GM18907 (cell line): ENCODE measurements around the gene SNX7.
A peak's percentile ranks its signal among the peaks of the same experiment; 100 is the strongest.

ENCODE experiments used
- ATAC-seq: cut with Tn5 transposase; IDR thresholded peaks from one replicate; pipeline ENCODE4 v1.9.1; 2021; ENCODE audit warnings: mild to moderate bottlenecking, moderate library complexity; ENCODE audit not compliant: unreplicated experiment

The SNX7 gene

DNA sequence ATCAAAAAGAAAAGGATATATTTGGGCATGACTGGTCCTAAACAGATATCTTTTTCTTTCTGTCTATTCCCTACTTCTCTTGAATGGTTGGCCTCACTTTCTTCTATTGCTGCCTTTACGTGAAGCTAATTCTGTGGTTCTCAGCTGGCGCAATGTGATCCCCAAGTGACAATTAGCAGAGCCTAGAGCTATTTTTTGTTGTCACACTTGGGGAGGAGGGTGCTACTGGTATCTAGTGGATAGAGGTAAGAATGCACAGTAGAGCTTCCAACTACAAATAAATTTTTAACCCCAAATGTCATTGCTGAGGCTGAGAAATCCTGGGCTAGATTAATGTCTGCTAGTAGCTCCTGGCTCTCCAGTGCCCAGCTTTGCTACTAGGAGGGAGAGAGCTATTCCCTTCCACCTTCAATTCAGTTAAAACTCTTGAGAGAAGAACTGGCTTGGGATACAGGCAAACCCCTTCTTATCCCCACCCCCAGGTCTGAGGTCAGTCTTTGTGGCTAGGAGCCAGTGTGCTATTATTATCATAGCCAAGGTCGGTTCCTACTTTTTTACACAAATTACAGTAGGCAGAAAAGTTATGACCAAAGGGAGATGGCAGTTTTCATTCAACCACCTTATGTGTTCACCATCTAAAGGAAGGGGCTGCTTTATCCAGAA lies 102.1 kb downstream of the SNX7 start:
- no peak for ATAC-seq

DNA sequence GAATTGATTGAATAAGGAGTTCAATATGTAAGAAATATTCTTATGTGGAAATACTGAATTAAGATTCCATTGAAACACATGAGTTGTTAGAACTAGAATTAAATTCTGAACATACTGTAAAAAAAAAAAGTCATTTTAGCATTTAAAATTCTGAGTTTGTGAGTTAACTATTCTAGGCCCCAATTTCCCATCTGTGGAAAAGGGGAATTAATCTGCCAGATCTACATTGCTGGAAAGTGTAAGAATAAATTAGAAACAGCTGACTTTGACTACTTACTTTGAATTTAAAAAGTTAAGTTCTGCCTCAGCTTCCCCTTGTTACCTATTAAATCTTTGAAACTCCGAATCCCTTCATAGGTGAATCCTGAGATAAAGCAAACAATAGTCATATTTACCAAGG lies 103.0 kb downstream of the SNX7 start:
- ATAC-seq: no peak

DNA sequence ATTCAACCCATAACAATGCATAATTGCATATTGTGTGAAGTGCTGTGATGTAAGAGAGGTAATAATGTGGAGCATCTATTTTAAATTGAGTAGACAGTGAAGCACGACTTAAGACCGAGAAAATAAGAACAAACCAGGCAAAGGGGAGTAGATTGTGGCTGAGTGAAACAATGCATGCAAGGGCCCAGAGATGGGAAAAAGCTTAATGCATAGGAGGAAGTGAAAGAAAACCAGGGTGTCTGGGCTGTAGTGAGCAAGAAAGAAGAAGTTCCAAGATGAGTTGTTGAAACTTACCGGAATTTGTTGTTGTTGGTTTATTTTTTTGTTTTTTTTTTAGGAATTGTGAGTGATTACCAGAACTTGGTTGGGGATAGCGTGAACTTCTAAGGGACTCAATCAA lies 104.7 kb downstream of the SNX7 start:
- peak; percentile 80 for ATAC-seq

DNA sequence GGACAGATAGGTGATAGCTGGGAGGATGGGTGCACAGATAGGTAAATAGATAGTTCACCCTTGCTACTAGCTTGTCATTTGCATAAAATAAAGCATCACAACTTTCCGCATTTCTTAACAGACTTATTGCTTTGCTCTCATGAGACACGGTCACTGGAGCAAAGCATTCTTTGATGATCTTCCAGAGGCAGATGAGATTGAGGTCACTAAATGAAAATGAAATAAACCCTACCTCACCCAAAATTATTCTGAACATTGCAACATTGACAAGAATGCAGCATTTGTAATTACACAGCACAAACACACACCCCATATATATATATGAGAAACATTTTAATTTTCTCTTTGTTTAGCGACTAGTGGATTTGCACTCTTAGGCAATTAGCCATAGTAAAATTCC lies 107.6 kb downstream of the SNX7 start:
- ATAC-seq: no peak

- ATAC-seq: no peak
These were observed 120.4 kb downstream of the SNX7 start for GRCh38 chr1:98781906-98782305.

DNA sequence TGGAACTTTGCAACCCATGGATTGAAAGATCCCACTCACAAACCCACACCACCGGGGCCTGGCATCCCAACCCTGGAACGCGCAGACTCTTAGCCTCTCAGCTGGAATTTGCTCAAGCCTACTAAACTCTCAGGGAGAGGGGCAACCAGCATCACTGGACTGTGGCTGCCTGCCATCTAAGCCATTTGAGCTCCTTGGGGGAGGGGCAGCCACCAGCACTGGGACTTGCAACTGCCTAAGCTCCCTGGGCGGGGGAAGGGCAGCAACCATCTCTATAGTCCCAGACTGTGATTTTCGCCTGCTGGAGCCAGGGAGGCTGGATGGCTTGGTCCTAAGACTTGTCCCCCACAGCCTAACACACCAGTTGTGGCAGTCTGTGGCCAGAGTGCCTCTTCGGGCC lies 122.3 kb downstream of the SNX7 start:
- ATAC-seq: no peak

DNA sequence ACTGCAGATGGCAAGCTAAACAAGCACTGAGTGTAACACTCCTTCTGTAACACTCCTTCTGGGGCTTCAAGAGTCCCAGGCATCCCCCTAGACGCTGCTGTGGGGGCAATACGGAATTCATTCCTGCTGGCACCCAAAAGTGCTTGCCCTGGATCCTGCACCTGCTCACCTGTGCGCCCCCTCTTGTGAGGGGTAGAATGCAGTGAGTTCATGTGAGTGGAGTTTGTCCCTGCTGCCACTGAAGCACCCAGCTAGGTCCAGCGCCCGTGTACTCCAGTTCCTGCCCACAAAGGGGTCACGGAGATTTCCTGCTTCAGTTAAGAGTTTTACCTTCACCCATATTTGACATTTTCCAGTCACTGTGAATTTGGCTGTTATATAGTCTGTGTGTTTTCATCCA lies 130.0 kb downstream of the SNX7 start:
- ATAC-seq: no peak

DNA sequence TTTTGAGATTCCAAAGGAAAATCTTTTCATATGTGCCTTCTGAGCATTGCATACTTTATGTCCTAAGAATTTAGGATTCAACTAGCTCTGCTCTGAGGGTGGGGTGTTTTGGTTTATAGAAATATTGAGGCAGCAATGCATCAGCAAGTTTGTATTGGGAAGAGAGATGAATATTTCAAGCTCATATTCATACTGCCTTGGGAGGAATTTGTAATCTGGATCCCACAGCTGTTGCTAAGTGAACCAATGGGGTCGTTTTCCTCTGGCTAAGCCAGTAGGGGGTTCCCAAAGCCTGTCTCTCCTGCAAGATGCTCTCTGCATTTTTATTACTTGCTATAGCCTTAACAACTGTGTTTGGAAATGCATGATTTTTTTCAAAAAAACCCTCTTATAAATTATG lies 130.6 kb downstream of the SNX7 start:
- no peak for ATAC-seq

DNA sequence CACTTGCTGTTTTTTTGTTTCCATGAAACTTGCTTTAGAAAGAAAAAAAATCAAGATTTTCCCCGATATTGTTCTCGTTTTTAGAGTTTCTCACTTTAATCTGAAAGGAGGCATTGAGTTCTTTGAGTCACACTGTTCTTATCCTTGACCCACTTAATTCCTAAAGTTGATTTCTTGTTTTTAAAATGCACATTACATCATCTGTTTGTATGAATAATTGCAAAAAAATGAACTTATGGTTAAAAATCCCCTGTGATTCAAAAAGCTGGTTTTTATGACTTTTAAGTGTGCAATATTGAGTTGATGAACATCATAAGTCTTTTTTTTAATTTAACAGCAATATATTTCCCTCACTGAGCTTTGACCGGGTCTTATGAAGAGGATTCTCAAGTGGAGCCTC lies 131.6 kb downstream of the SNX7 start:
- ATAC-seq: no peak

DNA sequence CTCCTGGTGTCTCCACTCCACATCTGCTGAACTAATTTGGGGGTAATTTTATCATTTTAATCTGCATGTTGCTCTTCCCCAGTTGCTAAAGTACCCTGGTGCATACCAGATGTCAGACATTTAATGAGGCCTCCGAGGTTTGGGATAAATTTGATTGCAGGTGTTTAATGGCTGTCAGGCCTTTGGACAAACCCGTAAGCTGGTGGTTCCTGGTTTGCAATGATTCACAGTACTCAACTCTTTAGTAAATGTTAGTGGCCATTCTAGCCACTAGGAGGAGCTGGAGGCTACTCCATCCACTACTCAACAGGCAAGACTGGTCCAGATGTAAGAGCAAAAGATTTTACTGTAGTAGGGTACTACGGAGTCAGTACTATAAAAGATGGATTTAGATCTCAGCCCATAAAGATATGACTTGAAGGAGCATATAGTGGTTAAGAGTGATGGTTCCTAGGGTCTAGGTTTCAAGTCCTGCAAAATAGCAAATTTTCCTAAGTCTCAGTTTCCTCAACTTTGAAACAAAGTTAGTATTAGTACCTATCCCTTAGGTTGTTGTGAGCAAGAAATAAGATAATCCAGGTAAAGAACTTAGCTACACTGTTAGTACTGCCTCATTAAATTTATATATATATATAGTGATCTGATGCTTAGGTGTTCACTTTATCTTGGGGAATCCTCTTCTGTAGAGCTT lies 132.8 kb downstream of the SNX7 start:
- ATAC-seq: peak; percentile 99

- ATAC-seq: no peak
These were observed 134.5 kb downstream of the SNX7 start for GRCh38 chr1:98796049-98796448.

DNA sequence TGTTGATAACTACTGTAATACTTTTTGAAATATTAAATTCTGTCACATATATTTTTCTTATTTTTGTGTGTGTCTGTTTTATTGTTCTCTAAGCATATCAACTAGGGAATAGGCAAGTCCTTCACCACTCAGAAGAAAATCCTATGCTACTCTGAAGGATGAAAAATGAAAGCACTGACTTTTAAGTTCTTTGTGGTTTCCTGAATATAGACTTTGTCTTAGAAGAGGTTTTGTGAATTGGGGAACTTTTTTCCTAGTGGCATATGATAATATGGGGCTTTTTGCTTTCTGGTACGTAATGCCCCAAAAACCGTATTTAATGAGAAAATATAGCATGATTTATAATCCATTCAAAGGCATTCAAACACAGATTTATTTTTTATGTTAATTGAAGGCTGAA lies 136.0 kb downstream of the SNX7 start:
- no peak for ATAC-seq
